HG03469 (cell line): Measurements from ENCODE around the gene TOR3A.

Experiments used
- ATAC-seq: cut with Tn5 transposase; IDR thresholded peaks from one replicate; pipeline ENCODE4 v1.9.1; 2021; ENCODE audit warnings: mild to moderate bottlenecking, moderate library complexity, moderate number of reproducible peaks; ENCODE audit not compliant: unreplicated experiment

Gene TOR3A

DNA sequence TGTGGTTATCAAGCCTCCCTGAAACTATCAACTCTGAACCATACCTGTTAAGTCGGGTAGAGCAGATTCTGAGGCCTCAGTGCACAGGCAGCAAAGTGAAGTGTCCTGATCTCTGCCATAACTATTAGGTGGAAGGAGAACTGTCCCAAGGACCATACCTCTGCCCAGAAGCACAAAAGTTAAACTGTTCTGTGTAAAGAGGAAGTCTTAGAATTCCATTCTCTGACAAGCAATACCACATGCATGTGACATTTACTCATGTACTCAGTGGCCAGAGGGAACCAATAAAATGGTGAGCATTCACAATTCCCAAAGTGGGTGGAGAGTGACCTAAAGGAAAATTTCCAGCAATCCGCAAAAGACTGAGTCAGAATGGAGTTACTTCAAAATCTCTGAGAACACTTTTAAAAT, 61.0 kb downstream of the TOR3A start:
- no peak for ATAC-seq

DNA sequence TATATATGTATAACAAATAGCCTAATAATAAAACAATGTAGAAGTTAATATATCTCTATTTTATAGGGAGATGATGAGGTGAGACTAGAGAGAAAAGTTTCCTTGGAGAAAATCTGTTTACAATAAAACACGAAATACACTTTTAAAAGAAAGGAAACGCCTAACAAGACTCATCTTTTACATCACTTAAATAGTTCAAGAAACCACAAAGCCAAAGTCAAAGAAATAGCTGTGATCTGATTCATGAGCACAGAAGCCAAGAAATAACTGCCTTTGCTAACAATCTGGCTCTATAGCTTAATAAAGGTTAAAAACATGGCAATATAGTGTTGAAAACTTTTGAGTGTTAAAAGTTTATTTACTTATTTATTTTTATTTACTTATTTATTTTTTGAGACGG, 61.5 kb downstream of the TOR3A start:
- ATAC-seq = no peak

DNA sequence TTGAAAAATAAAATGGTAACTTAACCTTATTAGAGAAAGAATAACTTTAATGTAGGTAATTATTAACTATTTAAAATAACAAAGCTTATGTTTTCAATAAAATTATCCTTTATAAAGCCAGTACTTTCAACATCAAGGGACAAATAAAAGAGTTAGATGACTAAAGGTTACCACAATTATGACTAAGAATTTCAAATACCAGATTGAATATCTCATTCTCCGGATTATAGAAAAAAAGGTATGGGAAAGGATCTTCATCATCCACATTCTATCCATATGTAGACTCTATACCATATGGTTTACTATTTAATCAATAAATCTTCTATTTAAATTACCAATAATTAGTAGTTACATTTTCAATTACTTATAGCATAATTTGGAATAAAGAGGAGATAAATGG, 62.8 kb downstream of the TOR3A start:
- no peak for ATAC-seq

DNA sequence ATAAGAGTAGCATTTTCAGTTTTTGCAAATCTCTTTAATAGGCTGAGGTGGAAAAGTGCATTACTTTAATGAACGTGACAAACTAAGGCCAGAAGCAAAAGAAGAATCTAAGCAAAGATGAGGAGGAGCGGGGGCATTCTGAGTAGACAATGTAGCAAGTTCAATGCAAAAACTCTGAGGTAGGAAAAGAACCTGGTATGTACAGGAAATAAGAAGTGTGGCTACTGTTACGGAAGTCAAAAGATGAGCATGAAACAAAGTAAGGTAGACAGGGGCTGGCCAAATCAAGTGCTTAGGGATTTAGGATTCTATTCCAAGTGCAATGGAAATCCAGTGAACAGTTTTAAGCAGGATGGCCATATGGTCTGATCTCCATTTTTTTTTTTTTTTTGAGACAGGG, 63.7 kb downstream of the TOR3A start:
- no peak for ATAC-seq
